GM19395 (cell line): Measurements from ENCODE around the gene CERS2.
"Not testable (repeated sequence)": the region's sequence is repeated elsewhere in the genome, so short reads cannot be mapped to it uniquely, and the experiment has no call there.

Experiments
- ATAC-seq: cut with Tn5 transposase; IDR thresholded peaks from one replicate; pipeline ENCODE4 v1.9.1; 2021; ENCODE audit warnings: mild to moderate bottlenecking, moderate library complexity; ENCODE audit not compliant: unreplicated experiment

Gene CERS2

GRCh38 chr1:150971583-150972416, 2.8 kb downstream of the CERS2 start:
- ATAC-seq: no peak

- no peak for ATAC-seq
These were observed 3.6 kb downstream of the CERS2 start for GRCh38 chr1:150970808-150971582.

GRCh38 chr1:150969626-150970025, 5.0 kb downstream of the CERS2 start:
- no peak for ATAC-seq

- ATAC-seq: no peak
These were observed 6.1 kb downstream of the CERS2 start for GRCh38 chr1:150968491-150968890.

- no peak for ATAC-seq
These were observed 6.7 kb downstream of the CERS2 start for GRCh38 chr1:150967936-150968335.

- no peak for ATAC-seq
These were observed 8.6 kb downstream of the CERS2 start for GRCh38 chr1:150966011-150966410.

- ATAC-seq: no peak
These were observed 9.0 kb downstream of the CERS2 start for GRCh38 chr1:150965605-150966004.

- no peak for ATAC-seq
These were observed 10.5 kb downstream of the CERS2 start for GRCh38 chr1:150964164-150964489.

GRCh38 chr1:150963321-150964163, 11.1 kb downstream of the CERS2 start:
- no peak for ATAC-seq

GRCh38 chr1:150961756-150962155, 12.9 kb downstream of the CERS2 start:
- no peak for ATAC-seq

- ATAC-seq: no peak
These were observed 14.0 kb downstream of the CERS2 start for GRCh38 chr1:150960646-150961045.

GRCh38 chr1:150957666-150958065, 17.0 kb downstream of the CERS2 start:
- ATAC-seq: no peak

GRCh38 chr1:150955280-150955679, 19.4 kb downstream of the CERS2 start:
- no peak for ATAC-seq

- ATAC-seq: no peak
These were observed 19.9 kb downstream of the CERS2 start for GRCh38 chr1:150954708-150955107.

- no peak for ATAC-seq
These were observed 29.8 kb downstream of the CERS2 start for GRCh38 chr1:150944856-150945255.

- ATAC-seq: no peak
These were observed 42.9 kb downstream of the CERS2 start for GRCh38 chr1:150931773-150932172.

- not testable (repeated sequence) for ATAC-seq
These were observed 45.9 kb downstream of the CERS2 start for GRCh38 chr1:150928775-150929174.

GRCh38 chr1:150928286-150928685, 46.3 kb downstream of the CERS2 start:
- no peak for ATAC-seq

- no peak for ATAC-seq
These were observed 47.0 kb downstream of the CERS2 start for GRCh38 chr1:150927624-150928023.

- ATAC-seq: peak; percentile 89
These were observed 48.4 kb downstream of the CERS2 start, which contains the start of gene SETDB1 for GRCh38 chr1:150926097-150926741. SETDB1 (plus strand) TSS chr1:150926363; CDS start chr1:150927715, 1,352 bp downstream.

- ATAC-seq: no peak
These were observed 49.6 kb downstream of the CERS2 start for GRCh38 chr1:150925080-150925479.
